Stomach (tissue), 9 donors: ENCODE measurements around the gene HTATSF1. TPM values are rescaled to one million over a fixed set of nuclear protein-coding genes. Genes with fewer than 3 reads are reported as not detected.

ENCODE experiments used
- DNase-seq, 2 donors: peaks; one replicate each; pipeline versions ENCODE4 v3.0.0 to v3.0.0-alpha.2; 2013 to 2019
- H3K27ac ChIP-seq, 5 donors: fragments of 200-600 bp in 4 of 5; sonication (generic) in 4 of 5; one replicate each; pipeline ENCODE4 v1.5.1; 2013 to 2019; ENCODE audit warnings: mild to moderate bottlenecking in 1 of 5, moderate library complexity in 1 of 5
- H3K27me3 ChIP-seq, 3 donors: fragments of 200-600 bp; sonication (generic); one replicate each; pipeline ENCODE4 v1.5.1; 2017 to 2019; ENCODE audit warnings: mixed run types in 1 of 3
- H3K36me3 ChIP-seq, 4 donors: fragments of 200-600 bp; sonication (generic); 1 replicate in 3 of 4; 2 replicates in 1 of 4; pipeline ENCODE4 v1.5.1; 2016 to 2019
- H3K4me1 ChIP-seq, 4 donors: fragments of 200-600 bp; sonication (generic); one replicate each; pipeline ENCODE4 v1.5.1; 2016 to 2019
- H3K4me3 ChIP-seq, 4 donors: fragments of 200-600 bp; sonication (generic) in 3 of 4; one replicate each; pipeline ENCODE4 v1.5.1; 2016 to 2019; ENCODE audit warnings: mild to moderate bottlenecking in 1 of 4
- H3K9me3 ChIP-seq, 4 donors: fragments of 200-600 bp; sonication (generic); one replicate each; pipeline ENCODE4 v1.5.1; 2016 to 2019
- CTCF ChIP-seq, 7 experiments: fragments of 450-650 bp in 4 of 7; fragments of 200-600 bp in 3 of 7; sonication (generic) in 3 of 7; IDR thresholded peaks; one replicate each; pipeline ENCODE4 v1.5.1; 2016 to 2019; ENCODE audit warnings: antibody characterized with exemption in 7 of 7, control low read depth in 2 of 7, mild to moderate bottlenecking in 1 of 7
- EP300 ChIP-seq: sonication (generic); formaldehyde crosslinking; IDR thresholded peaks from one replicate; pipeline ENCODE4 v1.6.1; 2017; ENCODE audit warnings: antibody characterized with exemption
- POLR2A ChIP-seq, 4 donors: fragments of 450-650 bp; IDR thresholded peaks; one replicate each; pipeline ENCODE4 v1.6.1; 2016; ENCODE audit warnings: antibody characterized with exemption in 4 of 4, control low read depth in 2 of 4, mild to moderate bottlenecking in 1 of 4, moderate library complexity in 1 of 4
- POLR2AphosphoS5 ChIP-seq, 3 donors: sonication (generic); formaldehyde crosslinking; IDR thresholded peaks; one replicate each; pipeline ENCODE4 v1.6.1; 2016; ENCODE audit warnings: antibody characterized with exemption in 3 of 3
- WGBS, 5 donors: extraction: QIAGEN DNeasy Blood & Tissue Kit in 3 of 5; methylation state at CpG; one replicate each; pipeline versions ENCODE4 v1.1.5 to v1.1.7; 2013 to 2018; 5-methylcytosine and 5-hydroxymethylcytosine counted together
- intact Hi-C: fragments of 100-400 bp; cut with DNase I; formaldehyde crosslinking; loops from one replicate; pipeline ENCODE4 v1.15.1; 2023; ENCODE audit warnings: low total_unique reads
- polyA plus RNA-seq, 3 donors: library from polyadenylated mRNA; stranded (reverse); fragments of 200-250 nt; gene quantifications; one replicate each; pipeline ENCODE4 v1.2.3, GENCODE V29; 2013
- total RNA-seq, 5 donors: library from RNA; depleted of rRNA; stranded (reverse); fragments of >200 nt; gene quantifications; one replicate each; pipeline versions ENCODE4 v1.1.0 to v1.2.3, GENCODE V29; 2014 to 2016
- donor health status: healthy with polysubstance abuse.
- donor health status: Bipolar disorder and iron deficiency.
- donor health status: healthy.

The HTATSF1 gene
- total and polyA plus RNA-seq, 8 donors: 18.3 to 77.0 (median 39.3) TPM

- DNase-seq: no peak
- no peaks in the 10 kb centered on the region for H3K9me3 ChIP-seq
- peaks cover 0 to 6% (median 0%) of the 10 kb centered on the region in 3 donors for H3K27me3 ChIP-seq
- intact Hi-C loops: no loop called here
- H3K4me1 ChIP-seq: peaks cover 0 to 17% (median 11%) of the 10 kb centered on the region in 4 donors
- H3K4me3 ChIP-seq: no peak overlapping the region
- no peak overlapping the region for H3K27ac ChIP-seq
- TF ChIP-seq POLR2A (IDR thresholded peaks at IDR 0.05): no peak
- TF ChIP-seq CTCF (IDR thresholded peaks at IDR 0.05): no peak
- no peak for TF ChIP-seq POLR2AphosphoS5 (IDR thresholded peaks at IDR 0.05)
- TF ChIP-seq EP300: no peak
- H3K36me3 ChIP-seq: no peaks in the 10 kb centered on the region
Observed at GRCh38 chrX:136523770-136524169, 26.4 kb downstream of the HTATSF1 start.

- Histone ChIP-seq H3K9me3 (no peaks in the 10 kb centered on the region), H3K27ac (peak overlapping the region in 3 of 5 donors; percentile 31 to 70 (median 63)), H3K27me3 (no peaks in the 10 kb centered on the region), H3K4me3 (no peak overlapping the region), H3K4me1 (peaks cover 0 to 17% (median 11%) of the 10 kb centered on the region in 4 donors), H3K36me3 (no peaks in the 10 kb centered on the region)
- peak; percentile 76 to 93 for DNase-seq
- TF ChIP-seq EP300: no peak
- peak in 1 of 3 donors; percentile 17 for TF ChIP-seq POLR2AphosphoS5 (IDR thresholded peaks at IDR 0.05)
- intact Hi-C loops: no loop called here
- WGBS, 5 donors: 10 to 24% (median 15%) methylated on average over 2 of the region's 2 CpGs
Observed at GRCh38 chrX:136525738-136526606, 28.6 kb downstream of the HTATSF1 start.

- WGBS, 5 donors: 64 to 88% (median 73%) methylated on average over 8 of the region's 8 CpGs
- H3K27ac ChIP-seq: no peak overlapping the region
- H3K36me3 ChIP-seq: no peaks in the 10 kb centered on the region
- H3K4me1 ChIP-seq: peaks cover 0 to 17% (median 11%) of the 10 kb centered on the region in 4 donors
- intact Hi-C loops: no loop called here
- no peak overlapping the region for H3K4me3 ChIP-seq
- peaks cover 0 to 3% (median 0%) of the 10 kb centered on the region in 3 donors for H3K27me3 ChIP-seq
- no peaks in the 10 kb centered on the region for H3K9me3 ChIP-seq
- DNase-seq: no peak
- TF ChIP-seq POLR2AphosphoS5 (IDR thresholded peaks at IDR 0.05) (no peak), POLR2A (IDR thresholded peaks at IDR 0.05) (no peak), CTCF (IDR thresholded peaks at IDR 0.05) (no peak), EP300 (no peak)
Observed at GRCh38 chrX:136528645-136529315, 31.4 kb downstream of the HTATSF1 start.

- Histone ChIP-seq H3K9me3 (no peaks in the 10 kb centered on the region), H3K27ac (no peak overlapping the region), H3K27me3 (peaks cover 0 to 3% (median 0%) of the 10 kb centered on the region in 3 donors), H3K36me3 (no peaks in the 10 kb centered on the region), H3K4me1 (peaks cover 0 to 17% (median 11%) of the 10 kb centered on the region in 4 donors), H3K4me3 (no peak overlapping the region)
- WGBS, 5 donors: 39 to 63% (median 50%) methylated on average over 2 of the region's 2 CpGs
- DNase-seq: no peak
- intact Hi-C loops: no loop called here
- TF ChIP-seq POLR2AphosphoS5 (IDR thresholded peaks at IDR 0.05) (no peak), EP300 (no peak), CTCF (IDR thresholded peaks at IDR 0.05) (no peak), POLR2A (IDR thresholded peaks at IDR 0.05) (no peak)
Observed at GRCh38 chrX:136529795-136530194, 32.4 kb downstream of the HTATSF1 start.
